KOPT-K1 (cell line): ENCODE data around the gene SSBP2.
A peak's percentile ranks its signal among the peaks of the same experiment; 100 is the strongest.

Experiments
- H3K27ac ChIP-seq: fragments of 200-600 bp; sonication (generic); 2 replicates; pipeline ENCODE4 v1.5.1; 2016; ENCODE audit warnings: antibody characterized with exemption, mild to moderate bottlenecking, low read depth, low read length; ENCODE audit not compliant: poor library complexity, severe bottlenecking
- H3K36me3 ChIP-seq: fragments of 200-600 bp; sonication (generic); 2 replicates; pipeline ENCODE4 v1.5.1; 2017; ENCODE audit warnings: antibody characterized with exemption, mild to moderate bottlenecking, low read length, moderate library complexity; ENCODE audit not compliant: insufficient read depth
- H3K9me3 ChIP-seq: fragments of 200-600 bp; sonication (generic); 2 replicates; pipeline ENCODE4 v1.5.1; 2017; ENCODE audit warnings: antibody characterized with exemption, low read length, mild to moderate bottlenecking; ENCODE audit not compliant: insufficient read depth, poor library complexity, severe bottlenecking

Gene SSBP2

GRCh38 chr5:81757404-81757803, 6.5 kb upstream of the SSBP2 start:
- H3K27ac ChIP-seq: no peak overlapping the region
- H3K9me3 ChIP-seq: no peaks in the 10 kb centered on the region
- H3K36me3 ChIP-seq: no peaks in the 10 kb centered on the region

DNA sequence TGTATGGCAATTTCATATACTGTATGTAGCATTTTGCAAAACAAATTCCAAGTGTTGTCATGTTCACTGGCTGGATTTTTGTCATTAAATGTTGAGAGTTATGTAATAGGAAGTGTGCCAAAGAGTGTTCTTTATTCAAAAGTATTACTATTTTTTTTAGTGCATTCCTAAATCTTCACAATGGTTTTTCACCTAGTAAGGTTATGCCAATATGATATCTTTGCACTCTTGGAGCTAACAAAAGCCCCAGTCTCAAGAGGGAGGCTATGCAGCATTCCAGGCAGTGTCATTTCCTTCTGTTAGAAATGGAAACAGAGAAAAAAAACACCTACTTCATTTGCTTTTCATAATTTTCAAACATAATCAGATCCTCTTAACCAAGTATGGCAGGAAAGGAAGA, 5.1 kb upstream of the SSBP2 start:
- H3K27ac ChIP-seq: no peak overlapping the region
- no peaks in the 10 kb centered on the region for H3K36me3 ChIP-seq
- H3K9me3 ChIP-seq: no peaks in the 10 kb centered on the region

DNA sequence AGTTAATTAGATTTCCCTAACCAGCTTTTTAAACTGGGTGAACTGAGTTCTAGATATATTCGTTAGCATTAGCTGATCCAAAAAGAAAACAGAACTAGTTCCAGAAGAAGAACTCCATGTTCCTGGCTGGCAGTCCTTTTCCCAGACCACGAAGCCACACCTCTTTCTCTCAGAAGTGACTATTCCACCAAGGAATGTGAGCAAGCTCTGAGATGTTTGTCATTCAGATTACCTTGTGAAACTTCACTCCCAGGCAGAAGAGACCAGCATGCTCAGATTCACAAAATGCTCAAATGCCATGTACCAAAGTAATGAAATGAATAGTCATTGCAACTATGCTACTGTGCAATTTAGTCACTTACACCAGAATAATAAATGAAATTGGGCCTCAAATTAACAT, 4.4 kb upstream of the SSBP2 start:
- Histone ChIP-seq H3K27ac (no peak overlapping the region), H3K36me3 (no peaks in the 10 kb centered on the region), H3K9me3 (no peaks in the 10 kb centered on the region)

- H3K27ac ChIP-seq: no peak overlapping the region
Measured at GRCh38 chr5:81754621-81755020, 3.7 kb upstream of the SSBP2 start.

DNA sequence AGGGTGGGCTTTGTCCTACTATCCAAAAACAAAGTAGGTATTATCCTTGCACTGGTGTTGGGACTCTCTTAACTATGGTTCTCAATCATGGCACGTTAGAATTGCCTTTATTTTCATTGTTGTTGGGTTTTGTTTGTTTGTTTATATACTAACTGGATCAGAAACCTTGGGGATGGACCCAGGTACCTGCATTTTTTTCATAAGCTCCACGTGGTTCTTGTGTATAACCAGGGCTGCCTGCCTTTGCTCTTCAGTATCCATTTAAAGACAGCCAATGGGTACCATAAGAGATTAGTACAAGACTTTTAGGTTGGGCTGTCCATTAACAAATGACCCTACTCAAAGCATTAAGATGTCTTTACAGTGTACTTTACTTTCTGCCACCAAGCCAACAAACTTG, 2.5 kb upstream of the SSBP2 start:
- Histone ChIP-seq H3K27ac (no peak overlapping the region), H3K36me3 (no peaks in the 10 kb centered on the region), H3K9me3 (no peaks in the 10 kb centered on the region)

More at GRCh38 chr5:81754621-81755020, 3.7 kb upstream of the SSBP2 start:
- no peaks in the 10 kb centered on the region for H3K9me3 ChIP-seq
- no peaks in the 10 kb centered on the region for H3K36me3 ChIP-seq

GRCh38 chr5:81752644-81752963, 1.7 kb upstream of the SSBP2 start:
- Histone ChIP-seq H3K27ac (peak overlapping the region; percentile 97), H3K36me3 (no peaks in the 10 kb centered on the region), H3K9me3 (no peaks in the 10 kb centered on the region)

- Histone ChIP-seq H3K9me3 (no peaks in the 10 kb centered on the region), H3K27ac (peak overlapping the region; percentile 97), H3K36me3 (no peaks in the 10 kb centered on the region)
Measured at GRCh38 chr5:81751836-81752643, 1.1 kb upstream of the SSBP2 start.

GRCh38 chr5:81750308-81751008, 439 bp downstream of the SSBP2 start:
- H3K27ac ChIP-seq: peak overlapping the region; percentile 69
- H3K9me3 ChIP-seq: no peaks in the 10 kb centered on the region
- no peaks in the 10 kb centered on the region for H3K36me3 ChIP-seq

DNA sequence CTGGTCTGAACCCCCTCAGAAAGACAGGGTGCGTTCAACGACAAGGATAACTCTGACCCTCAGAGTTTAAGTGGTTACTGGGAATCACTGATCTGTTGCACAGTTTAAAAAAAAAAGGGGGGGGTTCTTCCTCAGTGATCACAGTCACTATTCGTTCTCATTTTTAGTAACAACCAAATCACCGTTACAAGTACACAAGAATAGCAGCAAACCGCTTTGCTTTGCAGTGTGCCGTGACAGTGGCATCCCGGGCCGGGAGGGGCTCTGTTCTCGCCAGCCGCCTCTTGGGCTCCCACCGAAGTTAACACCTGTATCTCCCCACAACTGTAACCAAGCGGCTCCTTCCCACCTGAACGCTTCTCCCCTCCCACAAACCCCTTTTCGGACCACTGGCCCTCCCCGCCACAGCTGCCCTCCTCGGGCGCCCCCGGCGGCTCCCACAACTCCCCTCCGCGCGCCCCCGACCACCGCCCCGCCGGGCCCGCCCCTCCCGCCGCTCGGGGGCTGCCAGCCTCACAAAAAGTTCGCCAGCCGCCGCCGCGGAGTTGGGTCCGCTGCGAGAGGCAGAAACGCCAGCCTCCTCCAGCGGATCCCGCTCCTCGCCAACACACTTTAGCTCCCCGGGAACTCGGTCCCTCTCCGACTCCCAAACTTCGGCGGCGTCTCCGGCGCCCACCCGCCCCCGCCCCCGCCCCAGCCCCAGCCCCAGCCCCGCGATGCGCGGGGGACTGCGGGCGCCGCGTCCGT, 1.2 kb downstream of the SSBP2 start:
- Histone ChIP-seq H3K9me3 (no peaks in the 10 kb centered on the region), H3K27ac (peak overlapping the region; percentile 69), H3K36me3 (no peaks in the 10 kb centered on the region)

GRCh38 chr5:81749192-81749560, 1.7 kb downstream of the SSBP2 start:
- no peaks in the 10 kb centered on the region for H3K36me3 ChIP-seq
- peak overlapping the region; percentile 69 for H3K27ac ChIP-seq
- H3K9me3 ChIP-seq: no peaks in the 10 kb centered on the region

- peak overlapping the region; percentile 69 for H3K27ac ChIP-seq
- no peaks in the 10 kb centered on the region for H3K9me3 ChIP-seq
- no peaks in the 10 kb centered on the region for H3K36me3 ChIP-seq
Measured at GRCh38 chr5:81748556-81748955, 2.3 kb downstream of the SSBP2 start.

GRCh38 chr5:81747030-81747429, 3.9 kb downstream of the SSBP2 start:
- H3K27ac ChIP-seq: no peak overlapping the region
- H3K9me3 ChIP-seq: no peaks in the 10 kb centered on the region
- H3K36me3 ChIP-seq: peaks cover 4% of the 10 kb centered on the region; the same call in 1 of the 2 replicates

DNA sequence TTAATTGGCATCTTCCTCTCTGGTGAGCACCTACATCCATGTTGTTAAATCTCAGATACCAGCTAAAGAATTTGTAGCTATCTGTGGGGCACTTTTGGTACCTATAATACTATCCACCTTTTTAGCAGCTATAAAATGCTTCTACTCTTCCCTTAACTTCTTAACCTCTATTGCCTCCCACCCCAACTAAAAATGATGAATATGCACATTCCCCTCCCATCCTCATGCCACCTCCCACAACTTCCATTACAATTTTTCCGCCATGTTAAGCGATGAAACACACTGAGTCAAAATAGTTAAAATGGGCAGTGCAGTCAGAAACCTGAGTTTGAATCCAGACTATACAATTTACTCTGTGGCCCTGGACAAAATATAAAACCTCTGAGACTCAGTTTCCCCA, 10.1 kb downstream of the SSBP2 start:
- H3K36me3 ChIP-seq: peaks cover 4% of the 10 kb centered on the region; the same call in 1 of the 2 replicates
- H3K9me3 ChIP-seq: no peaks in the 10 kb centered on the region
- H3K27ac ChIP-seq: no peak overlapping the region

GRCh38 chr5:81739291-81739690, 11.6 kb downstream of the SSBP2 start:
- Histone ChIP-seq H3K27ac (no peak overlapping the region), H3K36me3 (peaks cover 4% of the 10 kb centered on the region; the same call in 1 of the 2 replicates)

GRCh38 chr5:81729276-81729675, 21.6 kb downstream of the SSBP2 start:
- H3K9me3 ChIP-seq: no peaks in the 10 kb centered on the region
- H3K36me3 ChIP-seq: no peaks in the 10 kb centered on the region
- H3K27ac ChIP-seq: no peak overlapping the region

More at GRCh38 chr5:81739291-81739690, 11.6 kb downstream of the SSBP2 start:
- H3K9me3 ChIP-seq: no peaks in the 10 kb centered on the region
